Epithelial cell of proximal tubule (primary cell): Measurements from ENCODE around the gene C1QTNF6. TPM values are rescaled to one million over a fixed set of nuclear protein-coding genes. Genes with fewer than 3 reads are reported as not detected.

Experiments
- DNase-seq: peaks from one replicate; pipeline ENCODE4 v3.0.0-alpha.2; 2011; ENCODE audit warnings: low read depth
- H3K4me3 ChIP-seq: 2 replicates; pipeline ENCODE4 v1.5.1; 2011; ENCODE audit warnings: low read depth, mild to moderate bottlenecking, low read length
- total RNA-seq: library from RNA; depleted of rRNA; stranded (reverse); fragments of >200 nt; gene quantifications from 2 replicates; pipeline ENCODE4 v1.2.3, GENCODE V29; 2015
- TF ChIP-seq, protein P1 (sequence below): conservative IDR thresholded peaks from 2 replicates; pipeline ENCODE4 v1.5.1; 2012; ENCODE audit warnings: low read depth, mild to moderate bottlenecking, low read length

Gene C1QTNF6
- total RNA-seq, 1 donor from 2014 or later = 2.1 TPM

DNA sequence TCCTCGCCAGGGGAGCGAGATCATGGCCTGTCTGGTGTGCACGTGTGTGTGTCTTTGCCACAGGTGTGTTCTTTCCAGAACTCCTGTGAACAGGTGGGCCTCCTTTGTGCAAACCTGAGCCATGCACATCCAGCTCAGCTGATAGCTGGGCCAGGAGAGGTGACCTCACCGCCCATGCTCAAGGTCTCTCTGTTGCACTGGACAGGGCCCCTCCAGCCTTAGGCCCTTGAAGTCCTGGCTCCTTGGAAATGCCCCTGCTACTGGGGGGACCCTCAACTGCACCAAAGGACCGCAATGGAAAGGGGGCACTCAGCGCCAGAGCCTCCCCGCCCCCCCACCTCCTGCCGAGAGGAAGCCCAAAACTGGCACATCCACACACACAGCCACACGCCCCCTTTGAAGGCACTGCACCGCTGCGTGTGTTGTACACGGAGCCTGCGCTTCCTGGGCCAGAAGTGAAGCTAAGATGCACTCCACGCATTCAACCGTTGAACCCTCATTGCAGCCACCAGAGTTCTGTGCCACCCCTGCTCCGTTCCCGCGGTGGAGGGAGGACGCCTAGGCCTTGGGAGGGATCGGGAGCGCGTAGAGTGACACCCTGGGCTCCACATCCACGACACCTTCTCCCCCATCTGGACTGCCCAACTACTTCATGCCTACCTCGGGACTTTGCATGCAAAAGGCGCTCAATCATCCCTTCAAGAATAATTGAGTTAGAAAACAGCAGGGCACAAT lies 21.9 kb downstream of the C1QTNF6 start:
- TF ChIP-seq, protein P1, sequence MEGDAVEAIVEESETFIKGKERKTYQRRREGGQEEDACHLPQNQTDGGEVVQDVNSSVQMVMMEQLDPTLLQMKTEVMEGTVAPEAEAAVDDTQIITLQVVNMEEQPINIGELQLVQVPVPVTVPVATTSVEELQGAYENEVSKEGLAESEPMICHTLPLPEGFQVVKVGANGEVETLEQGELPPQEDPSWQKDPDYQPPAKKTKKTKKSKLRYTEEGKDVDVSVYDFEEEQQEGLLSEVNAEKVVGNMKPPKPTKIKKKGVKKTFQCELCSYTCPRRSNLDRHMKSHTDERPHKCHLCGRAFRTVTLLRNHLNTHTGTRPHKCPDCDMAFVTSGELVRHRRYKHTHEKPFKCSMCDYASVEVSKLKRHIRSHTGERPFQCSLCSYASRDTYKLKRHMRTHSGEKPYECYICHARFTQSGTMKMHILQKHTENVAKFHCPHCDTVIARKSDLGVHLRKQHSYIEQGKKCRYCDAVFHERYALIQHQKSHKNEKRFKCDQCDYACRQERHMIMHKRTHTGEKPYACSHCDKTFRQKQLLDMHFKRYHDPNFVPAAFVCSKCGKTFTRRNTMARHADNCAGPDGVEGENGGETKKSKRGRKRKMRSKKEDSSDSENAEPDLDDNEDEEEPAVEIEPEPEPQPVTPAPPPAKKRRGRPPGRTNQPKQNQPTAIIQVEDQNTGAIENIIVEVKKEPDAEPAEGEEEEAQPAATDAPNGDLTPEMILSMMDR = no peak
- no peak overlapping the region for H3K4me3 ChIP-seq
- DNase-seq = no peak

DNA sequence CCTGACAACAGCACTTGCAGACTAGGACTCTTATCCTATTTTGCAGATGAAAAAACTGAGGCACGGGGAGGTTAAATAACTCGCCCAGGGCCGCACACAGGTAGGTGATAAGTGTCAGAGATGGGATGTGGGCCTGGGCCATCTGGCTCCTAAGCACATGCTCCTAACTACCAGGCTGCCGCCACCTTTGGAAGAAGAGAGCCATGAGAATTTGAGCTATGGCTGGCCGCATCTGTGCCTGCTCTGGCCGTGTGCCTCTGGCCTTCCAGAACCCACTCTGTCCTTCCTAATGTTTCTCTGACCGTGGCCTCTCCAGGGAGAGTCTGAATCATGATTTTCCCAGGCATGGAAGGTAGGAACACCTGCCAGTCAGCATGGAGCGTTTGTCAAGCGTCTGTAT lies 23.0 kb downstream of the C1QTNF6 start:
- TF ChIP-seq, protein P1 = no peak
- no peak for DNase-seq
- no peak overlapping the region for H3K4me3 ChIP-seq

GRCh38 chr22:37164505-37164887 lies 23.6 kb downstream of the C1QTNF6 start:
- no peak overlapping the region for H3K4me3 ChIP-seq
- TF ChIP-seq, protein P1 = no peak
- no peak for DNase-seq

GRCh38 chr22:37163575-37164504 lies 24.2 kb downstream of the C1QTNF6 start:
- TF ChIP-seq, protein P1 = no peak
- no peak for DNase-seq

DNA sequence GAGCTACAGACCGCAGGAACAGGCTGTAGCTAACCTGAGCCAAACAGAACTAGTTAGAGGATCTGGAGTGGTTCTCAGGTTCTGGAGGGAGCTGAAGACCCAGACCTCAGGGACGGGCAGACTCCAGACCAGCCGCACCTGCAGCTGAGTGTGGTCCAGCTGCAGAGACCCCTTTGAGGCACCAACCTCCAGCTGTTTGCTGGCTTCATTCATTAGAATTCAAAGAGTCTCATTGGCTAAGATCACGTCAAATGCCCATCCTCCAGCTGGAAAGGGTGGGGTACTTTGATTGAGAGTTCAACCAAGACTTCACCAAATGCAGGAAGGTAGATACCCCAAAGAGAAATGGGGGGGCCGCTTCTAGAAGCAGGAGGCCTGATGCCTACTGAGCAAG lies 25.0 kb downstream of the C1QTNF6 start:
- H3K4me3 ChIP-seq = no peak overlapping the region
- TF ChIP-seq, protein P1 = no peak
- no peak for DNase-seq

More at GRCh38 chr22:37163575-37164504, 24.2 kb downstream of the C1QTNF6 start:
- no peak overlapping the region for H3K4me3 ChIP-seq

GRCh38 chr22:37162221-37163095 lies 25.6 kb downstream of the C1QTNF6 start:
- DNase-seq = no peak
- no peak overlapping the region for H3K4me3 ChIP-seq
- TF ChIP-seq, protein P1 = no peak
